ENCODE results near the gene GPR150. TPM values are rescaled to one million over a fixed set of nuclear protein-coding genes. Genes with fewer than 3 reads are reported as not detected.

The GPR150 gene
- total RNA-seq, 3 donors from 2014 or later = 0.28 to 0.49 (median 0.41) TPM

- no peaks in the 10 kb centered on the region for H3K9me3 ChIP-seq
- no peak overlapping the region for H3K4me3 ChIP-seq
- intact Hi-C loops (cut with DNase I, micrococcal nuclease) = no loop called here
- no peak for ATAC-seq
- peaks cover 6% of the 10 kb centered on the region for H3K4me1 ChIP-seq (ENCODE audit: low read depth)
- H3K36me3 ChIP-seq (ENCODE audit: low read depth) = no peaks in the 10 kb centered on the region
- no peak for TF ChIP-seq CTCF (IDR thresholded peaks at IDR 0.05)
- DNase-seq = no peak
Measured at GRCh38 chr5:95619096-95619495, 791 bp upstream of the GPR150 start.

GRCh38 chr5:95619514-95620029, 315 bp upstream of the GPR150 start:
- ATAC-seq (peak; percentile 2), DNase-seq (peak in 1 of 3 donors; percentile 34)
- peaks cover 6% of the 10 kb centered on the region for H3K4me1 ChIP-seq (ENCODE audit: low read depth)
- no peaks in the 10 kb centered on the region for H3K9me3 ChIP-seq
- H3K36me3 ChIP-seq (ENCODE audit: low read depth) = no peaks in the 10 kb centered on the region
- no peak overlapping the region for H3K4me3 ChIP-seq
- TF ChIP-seq CTCF (IDR thresholded peaks at IDR 0.05) = no peak
- intact Hi-C loops (cut with DNase I, micrococcal nuclease) = no loop called here

- DNase-seq (peak; percentile 43 to 76 (median 74)), ATAC-seq (peak; percentile 73)
- TF ChIP-seq CTCF (IDR thresholded peaks at IDR 0.05) = no peak
- Histone ChIP-seq H3K9me3 (no peaks in the 10 kb centered on the region), H3K36me3 (ENCODE audit: low read depth) (no peaks in the 10 kb centered on the region), H3K4me3 (peak overlapping the region; percentile 21), H3K4me1 (ENCODE audit: low read depth) (peaks cover 6% of the 10 kb centered on the region)
- intact Hi-C loops (cut with DNase I, micrococcal nuclease) = no loop called here
Measured at GRCh38 chr5:95620870-95621838, 1.3 kb downstream of the GPR150 start.

- peaks cover 6% of the 10 kb centered on the region for H3K4me1 ChIP-seq (ENCODE audit: low read depth)
- DNase-seq (peak in 1 of 3 donors; percentile 33), ATAC-seq (peak; percentile 34)
- no peaks in the 10 kb centered on the region for H3K36me3 ChIP-seq (ENCODE audit: low read depth)
- intact Hi-C loops (cut with DNase I, micrococcal nuclease) = no loop called here
- H3K4me3 ChIP-seq = no peak overlapping the region
- no peaks in the 10 kb centered on the region for H3K9me3 ChIP-seq
- TF ChIP-seq CTCF (IDR thresholded peaks at IDR 0.05) = no peak
Measured at GRCh38 chr5:95621839-95622629, 2.1 kb downstream of the GPR150 start.

GRCh38 chr5:95623706-95624105, 3.8 kb downstream of the GPR150 start:
- Histone ChIP-seq H3K4me1 (ENCODE audit: low read depth) (peaks cover 11% of the 10 kb centered on the region), H3K4me3 (no peak overlapping the region), H3K9me3 (no peaks in the 10 kb centered on the region), H3K36me3 (ENCODE audit: low read depth) (no peaks in the 10 kb centered on the region)
- ATAC-seq (no peak), DNase-seq (no peak)
- intact Hi-C loops (cut with DNase I, micrococcal nuclease) = no loop called here
- no peak for TF ChIP-seq CTCF (IDR thresholded peaks at IDR 0.05)
